ENCODE measurements around the gene GPR37L1.

GPR37L1 gene

DNA sequence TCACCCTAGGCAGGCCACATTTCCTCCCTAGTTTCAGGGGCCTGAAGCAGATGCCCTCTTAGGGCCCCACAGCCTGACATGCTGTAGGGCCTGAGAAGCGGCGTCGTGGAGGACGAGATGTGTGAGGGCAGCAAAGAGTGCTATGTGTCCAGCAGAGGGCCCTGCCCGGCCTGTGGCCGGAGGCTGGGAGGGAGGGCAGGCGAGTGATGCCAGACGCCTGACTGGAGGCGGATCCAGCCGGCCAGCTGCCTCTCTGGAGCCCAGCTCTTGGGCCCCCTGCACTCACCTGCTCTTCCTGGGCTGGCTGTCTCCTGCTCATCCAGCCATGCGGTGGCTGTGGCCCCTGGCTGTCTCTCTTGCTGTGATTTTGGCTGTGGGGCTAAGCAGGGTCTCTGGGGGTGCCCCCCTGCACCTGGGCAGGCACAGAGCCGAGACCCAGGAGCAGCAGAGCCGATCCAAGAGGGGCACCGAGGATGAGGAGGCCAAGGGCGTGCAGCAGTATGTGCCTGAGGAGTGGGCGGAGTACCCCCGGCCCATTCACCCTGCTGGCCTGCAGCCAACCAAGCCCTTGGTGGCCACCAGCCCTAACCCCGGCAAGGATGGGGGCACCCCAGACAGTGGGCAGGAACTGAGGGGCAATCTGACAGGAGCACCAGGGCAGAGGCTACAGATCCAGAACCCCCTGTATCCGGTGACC is at the start of gene GPR37L1:
GPR37L1 (plus strand) TSS at position 279 of the 697 bp plus-strand sequence; CDS start at position 326, 47 bp downstream.
- no peaks in the 10 kb centered on the region for H3K9me3 ChIP-seq
- no peaks in the 10 kb centered on the region for H3K36me3 ChIP-seq (replicated peaks)
- no peak within 1 kb of the TSS for H3K4me3 ChIP-seq
- no peaks in the 10 kb centered on the region for H3K4me1 ChIP-seq
- in situ Hi-C loops (cut with MboI; ENCODE audit: low sequenced_read_pairs): loop anchor here (5.0 kb wide), 1 partner anchor 115 kb away; no protein-coding TSS in a partner anchor
- DNase-seq (ENCODE audit: low spot score in 2 of 2): no peak
- H3K27me3 ChIP-seq (ENCODE audit: low read depth): peaks cover 9% of the 10 kb centered on the region; the same call in 1 of the 2 replicates

- no peak for DNase-seq (ENCODE audit: low spot score in 2 of 2)
- H3K27me3 ChIP-seq (ENCODE audit: low read depth): no peaks in the 10 kb centered on the region
- in situ Hi-C loops (cut with MboI; ENCODE audit: low sequenced_read_pairs): no loop called here
- H3K9me3 ChIP-seq: no peaks in the 10 kb centered on the region
- no peak overlapping the region for H3K4me3 ChIP-seq
- H3K4me1 ChIP-seq: no peaks in the 10 kb centered on the region
- H3K36me3 ChIP-seq (replicated peaks): no peaks in the 10 kb centered on the region
Measured at GRCh38 chr1:202073206-202073605, 49.5 kb upstream of the GPR37L1 start.

DNA sequence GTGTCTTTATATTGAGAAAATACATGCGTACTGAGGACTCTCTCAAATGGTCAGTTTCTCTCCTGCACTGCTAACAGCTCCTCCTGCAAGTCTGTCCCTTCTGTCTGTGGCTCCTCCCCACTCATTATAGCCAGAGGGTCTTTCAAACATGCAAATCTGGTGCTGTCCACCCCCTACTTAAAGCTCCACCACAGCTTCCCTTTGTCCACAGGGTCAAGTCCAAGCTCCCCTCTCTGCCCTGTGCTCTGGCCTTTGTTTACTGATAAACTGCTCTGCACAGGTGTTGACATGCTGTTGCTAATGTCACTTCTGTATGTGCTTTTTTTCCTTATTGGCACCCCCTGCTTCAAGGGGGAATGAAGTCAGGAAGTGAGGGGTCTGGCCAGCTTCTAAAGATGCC is 47.7 kb upstream of the GPR37L1 start:
- Histone ChIP-seq H3K36me3 (replicated peaks) (no peaks in the 10 kb centered on the region), H3K4me3 (no peak overlapping the region), H3K27me3 (ENCODE audit: low read depth) (no peaks in the 10 kb centered on the region), H3K9me3 (no peaks in the 10 kb centered on the region), H3K4me1 (no peaks in the 10 kb centered on the region)
- DNase-seq (ENCODE audit: low spot score in 2 of 2): no peak
- in situ Hi-C loops (cut with MboI; ENCODE audit: low sequenced_read_pairs): no loop called here

DNA sequence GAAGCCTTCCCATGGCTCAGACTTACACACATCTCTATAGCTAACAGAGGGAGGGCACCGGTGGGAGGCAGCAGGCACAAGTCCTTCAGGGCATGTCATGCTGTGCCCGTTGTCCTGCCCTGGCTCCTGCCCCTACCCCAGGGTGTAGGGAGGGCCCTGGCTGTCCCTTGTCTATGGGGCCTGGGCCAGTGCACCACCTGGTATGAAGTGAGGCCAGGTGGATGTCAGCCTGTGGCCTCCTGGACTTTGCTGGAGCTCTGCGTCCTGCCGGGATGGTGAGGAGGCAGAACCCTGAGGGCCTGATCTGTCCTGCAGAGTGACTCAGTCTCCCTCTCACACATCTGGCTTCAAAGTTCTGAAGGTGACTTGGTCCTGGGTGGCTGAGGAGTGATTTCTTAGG is 47.3 kb upstream of the GPR37L1 start:
- no peaks in the 10 kb centered on the region for H3K4me1 ChIP-seq
- no peaks in the 10 kb centered on the region for H3K27me3 ChIP-seq (ENCODE audit: low read depth)
- H3K9me3 ChIP-seq: no peaks in the 10 kb centered on the region
- no peak for DNase-seq (ENCODE audit: low spot score in 2 of 2)
- in situ Hi-C loops (cut with MboI; ENCODE audit: low sequenced_read_pairs): no loop called here
- no peaks in the 10 kb centered on the region for H3K36me3 ChIP-seq (replicated peaks)
- H3K4me3 ChIP-seq: no peak overlapping the region

- in situ Hi-C loops (cut with MboI; ENCODE audit: low sequenced_read_pairs): no loop called here
- no peak overlapping the region for H3K4me3 ChIP-seq
- no peaks in the 10 kb centered on the region for H3K27me3 ChIP-seq (ENCODE audit: low read depth)
- DNase-seq (ENCODE audit: low spot score in 2 of 2): no peak
- no peaks in the 10 kb centered on the region for H3K9me3 ChIP-seq
- no peaks in the 10 kb centered on the region for H3K4me1 ChIP-seq
- H3K36me3 ChIP-seq (replicated peaks): no peaks in the 10 kb centered on the region
Measured at GRCh38 chr1:202076050-202076511, 46.6 kb upstream of the GPR37L1 start.

DNA sequence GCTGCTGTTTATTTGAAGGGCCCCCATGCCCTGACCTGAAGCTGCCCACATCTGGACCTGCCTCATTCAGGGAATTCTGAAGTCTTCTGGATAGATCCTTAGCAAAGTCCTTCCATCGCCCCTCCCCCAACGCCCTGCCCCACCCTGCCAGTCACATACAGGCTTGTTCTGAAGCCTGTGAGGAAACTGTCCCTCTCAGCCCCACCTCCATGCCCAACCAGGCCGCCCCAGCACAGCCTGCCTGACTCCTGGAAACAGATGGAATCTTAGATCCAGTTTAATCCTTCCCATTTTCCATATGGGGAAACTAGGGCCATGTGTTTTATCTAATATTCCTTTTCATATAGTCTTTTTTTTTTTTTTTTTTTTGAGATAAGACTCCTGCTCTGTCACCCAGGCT is 44.5 kb upstream of the GPR37L1 start:
- DNase-seq (ENCODE audit: low spot score in 2 of 2): no peak
- Histone ChIP-seq H3K4me1 (no peaks in the 10 kb centered on the region), H3K36me3 (replicated peaks) (no peaks in the 10 kb centered on the region), H3K9me3 (no peaks in the 10 kb centered on the region), H3K4me3 (no peak overlapping the region), H3K27me3 (ENCODE audit: low read depth) (no peaks in the 10 kb centered on the region)
- in situ Hi-C loops (cut with MboI; ENCODE audit: low sequenced_read_pairs): no loop called here

- DNase-seq (ENCODE audit: low spot score in 2 of 2): no peak
Measured at GRCh38 chr1:202081992-202082391, 40.7 kb upstream of the GPR37L1 start.

DNA sequence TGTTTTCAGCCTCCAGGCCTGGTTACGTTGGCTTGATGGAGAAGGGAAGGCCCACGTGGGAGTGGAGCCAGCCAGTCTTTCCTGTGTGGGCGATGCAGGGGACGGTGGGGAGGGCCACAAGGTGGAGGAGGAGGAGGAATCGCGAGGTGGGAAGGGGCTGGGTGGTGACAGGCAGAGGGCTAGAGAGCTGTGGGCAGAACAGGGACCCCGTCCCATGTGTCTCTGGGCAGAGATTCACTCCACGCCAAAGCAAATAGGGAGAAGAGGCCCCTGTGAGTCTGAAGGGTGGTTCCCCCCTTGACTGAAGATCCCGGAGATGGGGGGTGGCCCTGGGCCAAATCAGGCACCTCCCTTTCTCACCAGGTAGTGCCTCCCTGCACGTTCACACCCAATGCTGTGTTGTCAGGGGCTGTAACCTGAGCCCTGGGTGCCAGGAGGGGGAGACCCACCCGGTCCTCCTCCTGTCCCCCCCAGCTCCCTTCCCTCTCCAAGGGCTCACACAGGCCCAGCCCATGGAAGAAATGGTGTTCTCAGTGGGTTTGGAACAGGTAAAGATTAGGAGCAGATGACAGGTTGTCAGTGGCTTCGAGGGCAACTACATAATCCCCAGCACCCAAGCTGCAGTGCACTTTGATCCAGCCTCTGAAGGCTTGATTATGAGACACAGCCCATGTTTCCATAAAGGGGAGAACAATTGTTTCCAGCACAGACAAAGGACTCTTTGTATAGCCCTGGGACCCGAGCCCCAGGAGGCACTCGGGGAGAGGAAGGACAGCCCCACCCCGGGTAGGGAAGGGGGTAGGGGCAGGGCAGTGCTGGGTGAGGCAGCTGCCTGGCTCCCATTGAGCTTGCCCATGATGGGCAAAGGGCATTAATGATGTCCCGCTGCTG is 37.7 kb upstream of the GPR37L1 start:
- peak; percentile 63 to 70 for DNase-seq (ENCODE audit: low spot score in 2 of 2)

More at GRCh38 chr1:202081992-202082391, 40.7 kb upstream of the GPR37L1 start:
- Histone ChIP-seq H3K36me3 (replicated peaks) (no peaks in the 10 kb centered on the region), H3K4me1 (peaks cover 14% of the 10 kb centered on the region), H3K9me3 (no peaks in the 10 kb centered on the region), H3K27me3 (ENCODE audit: low read depth) (no peaks in the 10 kb centered on the region), H3K4me3 (no peak overlapping the region)
- in situ Hi-C loops (cut with MboI; ENCODE audit: low sequenced_read_pairs): no loop called here

GRCh38 chr1:202085682-202086373 is 36.9 kb upstream of the GPR37L1 start:
- H3K4me1 ChIP-seq: peaks cover 14% of the 10 kb centered on the region
- H3K27me3 ChIP-seq (ENCODE audit: low read depth): no peaks in the 10 kb centered on the region
- DNase-seq (ENCODE audit: low spot score in 2 of 2): no peak
- H3K36me3 ChIP-seq (replicated peaks): no peaks in the 10 kb centered on the region
- H3K4me3 ChIP-seq: no peak overlapping the region
- in situ Hi-C loops (cut with MboI; ENCODE audit: low sequenced_read_pairs): no loop called here
- H3K9me3 ChIP-seq: no peaks in the 10 kb centered on the region

More for the DNA sequence above, 37.7 kb upstream of the GPR37L1 start:
- in situ Hi-C loops (cut with MboI; ENCODE audit: low sequenced_read_pairs): no loop called here
- no peaks in the 10 kb centered on the region for H3K9me3 ChIP-seq
- H3K4me3 ChIP-seq: no peak overlapping the region
- H3K4me1 ChIP-seq: peaks cover 14% of the 10 kb centered on the region
- no peaks in the 10 kb centered on the region for H3K27me3 ChIP-seq (ENCODE audit: low read depth)
- no peaks in the 10 kb centered on the region for H3K36me3 ChIP-seq (replicated peaks)

GRCh38 chr1:202086579-202087350 is 36.0 kb upstream of the GPR37L1 start:
- Histone ChIP-seq H3K9me3 (no peaks in the 10 kb centered on the region), H3K4me1 (peaks cover 14% of the 10 kb centered on the region), H3K27me3 (ENCODE audit: low read depth) (no peaks in the 10 kb centered on the region), H3K36me3 (replicated peaks) (no peaks in the 10 kb centered on the region), H3K4me3 (no peak overlapping the region)
- in situ Hi-C loops (cut with MboI; ENCODE audit: low sequenced_read_pairs): no loop called here
- no peak for DNase-seq (ENCODE audit: low spot score in 2 of 2)

- Histone ChIP-seq H3K27me3 (ENCODE audit: low read depth) (no peaks in the 10 kb centered on the region), H3K4me1 (peaks cover 14% of the 10 kb centered on the region), H3K9me3 (no peaks in the 10 kb centered on the region), H3K36me3 (replicated peaks) (no peaks in the 10 kb centered on the region), H3K4me3 (no peak overlapping the region)
- DNase-seq (ENCODE audit: low spot score in 2 of 2): no peak
- in situ Hi-C loops (cut with MboI; ENCODE audit: low sequenced_read_pairs): no loop called here
Measured at GRCh38 chr1:202088206-202088605, 34.5 kb upstream of the GPR37L1 start.

DNA sequence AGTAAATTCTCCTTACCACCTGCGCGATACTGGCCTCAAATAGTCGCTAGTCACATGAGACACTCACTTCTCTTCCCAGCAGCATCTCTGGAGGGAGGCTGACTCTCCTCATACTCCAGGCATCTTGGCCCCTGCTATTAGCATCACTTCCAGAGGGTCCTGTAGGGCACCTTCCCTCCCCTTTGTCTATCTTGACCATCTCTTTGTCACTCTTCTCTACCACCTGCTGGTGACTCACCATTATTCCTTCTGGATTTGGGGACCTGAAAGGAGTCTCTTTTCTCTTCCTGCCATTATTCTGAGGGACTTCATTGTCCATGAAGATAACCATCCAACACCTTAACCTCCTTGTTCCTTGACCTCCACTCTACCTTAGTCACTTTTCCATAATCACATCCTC is 31.7 kb upstream of the GPR37L1 start:
- Histone ChIP-seq H3K4me1 (no peaks in the 10 kb centered on the region; the same call in 1 of the 2 replicates), H3K27me3 (ENCODE audit: low read depth) (no peaks in the 10 kb centered on the region), H3K36me3 (replicated peaks) (no peaks in the 10 kb centered on the region), H3K4me3 (no peak overlapping the region), H3K9me3 (no peaks in the 10 kb centered on the region)
- in situ Hi-C loops (cut with MboI; ENCODE audit: low sequenced_read_pairs): no loop called here
- DNase-seq (ENCODE audit: low spot score in 2 of 2): no peak

DNA sequence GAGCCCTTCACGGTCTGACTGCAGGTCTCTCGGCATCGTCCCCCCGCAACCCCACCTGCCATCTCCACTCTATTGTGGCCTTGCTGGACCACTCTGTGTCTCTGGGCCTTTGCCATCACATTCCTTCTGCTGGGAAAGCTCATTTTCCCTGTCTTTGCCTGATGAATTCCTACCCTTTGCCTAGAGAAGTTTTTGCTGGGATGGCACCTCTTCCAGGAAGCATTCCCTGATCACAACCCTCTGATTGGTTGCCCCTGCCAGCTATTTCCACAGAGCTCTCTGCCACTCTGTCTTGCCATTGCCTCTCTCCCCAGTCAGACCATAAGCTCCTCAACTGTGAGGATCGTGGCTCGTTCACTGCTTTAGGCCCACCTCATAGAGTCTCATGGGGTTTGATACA is 28.9 kb upstream of the GPR37L1 start:
- in situ Hi-C loops (cut with MboI; ENCODE audit: low sequenced_read_pairs): no loop called here
- DNase-seq (ENCODE audit: low spot score in 2 of 2): no peak
- no peak overlapping the region for H3K4me3 ChIP-seq
- no peaks in the 10 kb centered on the region for H3K4me1 ChIP-seq
- no peaks in the 10 kb centered on the region for H3K36me3 ChIP-seq (replicated peaks)
- no peaks in the 10 kb centered on the region for H3K9me3 ChIP-seq
- no peaks in the 10 kb centered on the region for H3K27me3 ChIP-seq (ENCODE audit: low read depth)
